ENCODE measurements around the gene ISM1. TPM values are rescaled to one million over a fixed set of nuclear protein-coding genes. Genes with fewer than 3 reads are reported as not detected.

The ISM1 gene
- total and polyA plus RNA-seq, 2 of the 13 experiments (the other 11 are each of a cell fraction or from before 2014, with no cell fraction given), result 0.40 to 1.4 TPM

DNA sequence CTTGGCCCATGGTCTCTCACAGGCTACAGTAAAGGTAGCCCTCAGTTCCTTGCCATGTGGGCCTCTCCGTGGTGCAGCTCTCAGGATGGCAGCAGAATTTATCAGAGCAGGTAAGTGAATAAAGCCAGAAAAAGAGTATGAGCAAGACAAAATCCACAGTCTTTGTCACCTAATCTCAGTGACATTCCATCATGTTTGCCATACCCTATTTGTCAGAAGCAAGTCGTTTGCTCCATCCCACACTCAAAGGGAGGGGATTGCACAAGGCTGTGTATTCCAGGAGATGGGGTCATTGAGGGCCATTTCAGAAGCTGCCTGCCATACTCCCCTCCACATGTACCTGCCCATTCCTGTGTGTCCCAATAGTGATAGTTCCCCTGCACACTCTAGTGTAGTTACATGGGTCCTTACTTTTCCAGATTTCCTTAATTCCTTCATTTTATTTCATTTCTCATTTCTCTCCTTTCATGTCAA, 24.2 kb downstream of the ISM1 start (continued):
- TF ChIP-seq HOXD1 (CRISPR knock-in tag; IDR thresholded peaks at IDR 0.05) (0 out of 2 replicates have a peak, but pooled peaks have one; percentile 61), CCAR2 (optimal IDR thresholded peaks at IDR 0.05; ENCODE audit: low read depth, low read length) (peak; percentile 28), SRSF9 (IDR thresholded peaks at IDR 0.05; ENCODE audit: borderline replicate concordance, insufficient read depth, low read depth, low read length, poor library complexity, severe bottlenecking) (no peak), ZNF3 (CRISPR knock-in tag; IDR thresholded peaks at IDR 0.05) (no peak), BCL6 (CRISPR knock-in tag; IDR thresholded peaks at IDR 0.05) (peak; percentile 96), NCOA5 (CRISPR knock-in tag; IDR thresholded peaks at IDR 0.05) (no peak), ZNF234 (CRISPR knock-in tag; conservative IDR thresholded peaks at IDR 0.05) (no peak), ZNF430 (CRISPR knock-in tag; IDR thresholded peaks at IDR 0.05) (peak; percentile 58; the same call in 1 of the 2 replicates), ZNF256 (CRISPR knock-in tag; conservative IDR thresholded peaks at IDR 0.05) (no peak), ZNF180 (CRISPR knock-in tag; IDR thresholded peaks at IDR 0.05; ENCODE audit: borderline replicate concordance, low read depth) (no peak), SOX6 (IDR thresholded peaks at IDR 0.05) (no peak), SOX6 (CRISPR knock-in tag; IDR thresholded peaks at IDR 0.05) (peak; percentile 93), KLF15 (CRISPR knock-in tag; IDR thresholded peaks at IDR 0.05; ENCODE audit: borderline replicate concordance) (no peak), SNAI1 (CRISPR knock-in tag; IDR thresholded peaks at IDR 0.05; ENCODE audit: borderline replicate concordance) (no peak), HDAC1 (CRISPR knock-in tag; IDR thresholded peaks at IDR 0.05) (no peak; the same call in 1 of the 2 replicates), GATAD1 (CRISPR knock-in tag; IDR thresholded peaks at IDR 0.05) (peak; percentile 49; the same call in 1 of the 2 replicates), GPN1 (CRISPR knock-in tag; IDR thresholded peaks at IDR 0.05; ENCODE audit: borderline replicate concordance) (no peak), ZNF282 (IDR thresholded peaks at IDR 0.05; ENCODE audit: partially characterized antibody) (no peak), XRCC5 (optimal IDR thresholded peaks at IDR 0.05; ENCODE audit: low read length) (peak; percentile 76), PRPF4 (IDR thresholded peaks at IDR 0.05; ENCODE audit: low read depth, low read length, poor library complexity, severe bottlenecking) (no peak), PPARG (CRISPR knock-in tag; conservative IDR thresholded peaks at IDR 0.05) (0 out of 2 replicates have a peak, but pooled peaks have one; percentile 11), STAT5B (CRISPR knock-in tag; IDR thresholded peaks at IDR 0.05) (0 out of 2 replicates have a peak, but pooled peaks have one; percentile 45), ZBTB1 (CRISPR knock-in tag; IDR thresholded peaks at IDR 0.05; ENCODE audit: borderline replicate concordance) (no peak), KMT2B (CRISPR knock-in tag; IDR thresholded peaks at IDR 0.05) (no peak; the same call in 1 of the 2 replicates), HCFC1 (IDR thresholded peaks at IDR 0.05; ENCODE audit: low read depth, low read length) (no peak), TGIF2 (CRISPR knock-in tag; IDR thresholded peaks at IDR 0.05) (peak; percentile 54; the same call in 1 of the 2 replicates), SRF (IDR thresholded peaks at IDR 0.05; ENCODE audit: low read depth, low read length) (peak; percentile 73; the same call in 1 of the 2 replicates), ZNF816 (CRISPR knock-in tag; IDR thresholded peaks at IDR 0.05; ENCODE audit: borderline replicate concordance) (no peak), ZNF124 (CRISPR knock-in tag; IDR thresholded peaks at IDR 0.05) (peak; percentile 90)
- TF ChIP-seq, protein P1, sequence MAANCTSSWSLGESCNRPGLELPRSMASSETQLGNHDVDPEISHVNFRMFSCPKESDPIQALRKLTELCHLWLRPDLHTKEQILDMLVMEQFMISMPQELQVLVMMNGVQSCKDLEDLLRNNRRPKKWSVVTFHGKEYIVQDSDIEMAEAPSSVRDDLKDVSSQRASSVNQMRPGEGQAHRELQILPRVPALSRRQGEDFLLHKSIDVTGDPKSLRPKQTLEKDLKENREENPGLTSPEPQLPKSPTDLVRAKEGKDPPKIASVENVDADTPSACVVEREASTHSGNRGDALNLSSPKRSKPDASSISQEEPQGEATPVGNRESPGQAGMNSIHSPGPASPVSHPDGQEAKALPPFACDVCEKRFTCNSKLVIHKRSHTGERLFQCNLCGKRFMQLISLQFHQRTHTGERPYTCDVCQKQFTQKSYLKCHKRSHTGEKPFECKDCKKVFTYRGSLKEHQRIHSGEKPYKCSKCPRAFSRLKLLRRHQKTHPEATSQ (CRISPR knock-in tag; IDR thresholded peaks at IDR 0.05; ENCODE audit: borderline replicate concordance), result no peak
- TF ChIP-seq, protein P2, sequence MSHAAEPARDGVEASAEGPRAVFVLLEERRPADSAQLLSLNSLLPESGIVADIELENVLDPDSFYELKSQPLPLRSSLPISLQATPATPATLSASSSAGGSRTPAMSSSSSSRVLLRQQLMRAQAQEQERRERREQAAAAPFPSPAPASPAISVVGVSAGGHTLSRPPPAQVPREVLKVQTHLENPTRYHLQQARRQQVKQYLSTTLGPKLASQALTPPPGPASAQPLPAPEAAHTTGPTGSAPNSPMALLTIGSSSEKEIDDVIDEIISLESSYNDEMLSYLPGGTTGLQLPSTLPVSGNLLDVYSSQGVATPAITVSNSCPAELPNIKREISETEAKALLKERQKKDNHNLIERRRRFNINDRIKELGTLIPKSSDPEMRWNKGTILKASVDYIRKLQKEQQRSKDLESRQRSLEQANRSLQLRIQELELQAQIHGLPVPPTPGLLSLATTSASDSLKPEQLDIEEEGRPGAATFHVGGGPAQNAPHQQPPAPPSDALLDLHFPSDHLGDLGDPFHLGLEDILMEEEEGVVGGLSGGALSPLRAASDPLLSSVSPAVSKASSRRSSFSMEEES (CRISPR knock-in tag; IDR thresholded peaks at IDR 0.05), result peak; percentile 54
- TF ChIP-seq, protein P3, sequence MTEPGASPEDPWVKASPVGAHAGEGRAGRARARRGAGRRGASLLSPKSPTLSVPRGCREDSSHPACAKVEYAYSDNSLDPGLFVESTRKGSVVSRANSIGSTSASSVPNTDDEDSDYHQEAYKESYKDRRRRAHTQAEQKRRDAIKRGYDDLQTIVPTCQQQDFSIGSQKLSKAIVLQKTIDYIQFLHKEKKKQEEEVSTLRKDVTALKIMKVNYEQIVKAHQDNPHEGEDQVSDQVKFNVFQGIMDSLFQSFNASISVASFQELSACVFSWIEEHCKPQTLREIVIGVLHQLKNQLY (CRISPR knock-in tag; IDR thresholded peaks at IDR 0.05), result no peak

All from HepG2 (cell line).